ENCODE data around the gene HDAC5. TPM values are rescaled to one million over a fixed set of nuclear protein-coding genes. Genes with fewer than 3 reads are reported as not detected.

The HDAC5 gene
- total RNA-seq, 4 donors from 2014 or later: 45.3 to 182 (median 70.8) TPM

DNA sequence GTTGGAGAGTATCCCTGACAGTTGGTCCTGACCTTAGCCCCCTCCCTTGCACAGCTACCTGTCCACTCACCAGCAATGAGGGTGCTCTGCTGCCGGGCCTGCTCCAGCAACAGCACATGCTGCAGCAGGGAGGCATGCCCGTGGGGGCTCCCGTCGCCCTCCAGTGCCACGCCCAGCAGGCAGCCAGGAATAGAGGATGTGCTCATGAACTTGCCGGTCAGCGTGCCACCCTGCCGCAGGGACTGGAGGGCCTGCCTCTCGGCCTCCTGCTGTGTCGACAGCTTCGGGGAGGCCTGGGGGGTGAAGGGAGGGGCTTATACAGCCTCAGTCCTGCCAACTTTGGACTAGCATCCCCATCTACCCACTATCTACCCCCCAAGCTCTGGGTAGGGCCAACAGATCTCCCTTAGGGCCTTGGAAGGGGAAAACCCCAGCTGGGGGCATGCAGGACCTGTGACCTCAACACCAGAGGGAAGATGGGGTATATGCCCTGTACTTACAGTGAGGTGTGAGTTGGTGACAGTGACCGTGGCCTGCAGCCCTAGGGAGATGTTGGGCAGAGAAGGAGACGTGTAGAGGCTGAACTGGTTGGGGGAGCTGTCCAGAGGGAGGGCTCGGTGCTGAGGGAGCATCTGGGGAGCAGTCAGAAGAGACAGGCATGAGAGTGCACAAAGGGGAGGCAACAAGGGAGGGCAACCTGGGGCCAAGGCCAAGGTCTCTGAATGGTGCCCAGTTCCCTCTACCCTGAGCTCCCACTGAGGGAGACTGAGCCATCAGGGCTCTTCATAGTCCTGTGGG is 32.0 kb downstream of the HDAC5 start:
- Histone ChIP-seq H3K4me3 (no peak overlapping the region), H3K36me3 (peaks cover 0 to 15% (median 7%) of the 10 kb centered on the region in 4 donors), H3K9me3 (no peaks in the 10 kb centered on the region), H3K27me3 (no peaks in the 10 kb centered on the region), H3K4me1 (peaks cover 12 to 27% (median 19%) of the 10 kb centered on the region in 4 donors), H3K27ac (no peak overlapping the region)
- intact Hi-C loops (cut with DNase I; ENCODE audit: low total_unique reads) (loop anchor here (1.0 kb wide), 1 partner anchor 33 kb away; no protein-coding TSS in a partner anchor), in situ Hi-C loops (cut with MboI; ENCODE audit: low pct_ligation_motif_present in 1 of 4, low pct_unique_long_range_greater_than_20kb in 1 of 4, low sequenced_read_pairs in 3 of 4) (no loop called here)
- DNase-seq: no peak
- 88 to 100% methylated on average over 1 to 11 of the region's 14 CpGs for WGBS, 2 donors (ENCODE audit: low coverage in 1 of 2)
- TF ChIP-seq CTCF (IDR thresholded peaks at IDR 0.05) (no peak), POLR2A (IDR thresholded peaks at IDR 0.05) (no peak), EP300 (IDR thresholded peaks at IDR 0.05; ENCODE audit: low read depth) (no peak), POLR2AphosphoS5 (IDR thresholded peaks at IDR 0.05) (no peak)

DNA sequence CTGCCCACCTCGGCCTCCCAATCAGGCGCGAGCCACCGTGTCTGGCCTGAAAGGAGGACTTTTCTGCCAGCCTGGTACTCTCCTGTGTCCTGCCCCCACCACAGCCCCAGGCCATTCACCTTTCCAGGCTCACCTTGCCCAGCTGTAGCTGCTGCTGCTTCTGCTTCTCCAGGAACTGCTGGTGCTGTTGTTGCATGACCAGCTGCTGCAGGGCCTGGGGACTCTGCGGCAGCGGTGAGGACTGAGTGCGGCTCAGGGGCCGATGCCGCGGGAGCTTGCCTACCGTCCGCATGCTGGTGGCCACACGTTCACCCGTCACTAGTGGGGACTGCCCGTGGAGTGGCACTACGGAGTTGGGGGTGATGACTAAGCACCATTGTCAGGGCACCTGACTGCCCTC is 35.2 kb downstream of the HDAC5 start:
- H3K27ac ChIP-seq: no peak overlapping the region
- no peaks in the 10 kb centered on the region for H3K9me3 ChIP-seq
- DNase-seq: no peak
- WGBS, 2 donors (ENCODE audit: low coverage in 1 of 2): 98% methylated on average over 14 of the region's 16 CpGs; no CpG with 5 or more reads in 1 of the 2 donors
- no peak overlapping the region for H3K4me3 ChIP-seq
- in situ Hi-C loops (cut with MboI; ENCODE audit: low pct_ligation_motif_present in 1 of 4, low pct_unique_long_range_greater_than_20kb in 1 of 4, low sequenced_read_pairs in 3 of 4): no loop called here
- TF ChIP-seq POLR2A (IDR thresholded peaks at IDR 0.05) (no peak), POLR2AphosphoS5 (IDR thresholded peaks at IDR 0.05) (no peak), CTCF (IDR thresholded peaks at IDR 0.05) (no peak), EP300 (IDR thresholded peaks at IDR 0.05; ENCODE audit: low read depth) (no peak)
- H3K4me1 ChIP-seq: peaks cover 0 to 11% (median 5%) of the 10 kb centered on the region in 4 donors
- no peaks in the 10 kb centered on the region for H3K27me3 ChIP-seq
- peaks cover 0 to 16% (median 7%) of the 10 kb centered on the region in 4 donors for H3K36me3 ChIP-seq
- intact Hi-C loops (cut with DNase I; ENCODE audit: low total_unique reads): no loop called here

DNA sequence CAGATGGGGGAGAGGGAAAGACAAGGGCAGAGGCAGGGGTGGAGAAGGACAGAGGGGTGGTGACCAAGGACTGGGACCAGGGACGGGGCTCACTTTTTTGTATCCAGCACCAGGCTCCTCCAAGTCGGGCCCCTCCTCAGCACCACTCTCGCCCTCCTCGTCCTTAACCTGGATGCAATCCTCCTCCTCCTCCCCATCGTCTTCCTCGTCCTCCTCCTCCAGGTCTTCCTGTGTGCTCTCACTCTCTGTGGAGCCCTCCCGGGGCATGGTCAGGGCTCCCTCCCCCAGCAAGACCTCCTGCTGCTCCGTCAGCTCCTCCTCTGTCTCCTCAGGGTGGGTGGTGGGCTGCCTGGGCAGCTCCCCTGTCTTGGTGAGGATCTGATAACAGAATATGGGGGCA is 36.1 kb downstream of the HDAC5 start:
- no peak for DNase-seq
- 73 to 86% methylated on average over 3 to 8 of the region's 8 CpGs for WGBS, 2 donors (ENCODE audit: low coverage in 1 of 2)
- TF ChIP-seq CTCF (IDR thresholded peaks at IDR 0.05) (no peak), EP300 (IDR thresholded peaks at IDR 0.05; ENCODE audit: low read depth) (no peak), POLR2A (IDR thresholded peaks at IDR 0.05) (no peak), POLR2AphosphoS5 (IDR thresholded peaks at IDR 0.05) (no peak)
- intact Hi-C loops (cut with DNase I; ENCODE audit: low total_unique reads) (no loop called here), in situ Hi-C loops (cut with MboI; ENCODE audit: low pct_ligation_motif_present in 1 of 4, low pct_unique_long_range_greater_than_20kb in 1 of 4, low sequenced_read_pairs in 3 of 4) (no loop called here)
- Histone ChIP-seq H3K27me3 (no peaks in the 10 kb centered on the region), H3K27ac (peak overlapping the region in 1 of 4 donors; percentile 6), H3K4me1 (peaks cover 0 to 11% (median 5%) of the 10 kb centered on the region in 4 donors), H3K9me3 (no peaks in the 10 kb centered on the region), H3K36me3 (peaks cover 0 to 17% (median 6%) of the 10 kb centered on the region in 4 donors), H3K4me3 (no peak overlapping the region)

GRCh38 chr17:44086364-44087311 is 36.8 kb downstream of the HDAC5 start:
- Histone ChIP-seq H3K36me3 (peaks cover 0 to 17% (median 6%) of the 10 kb centered on the region in 4 donors), H3K27ac (peak overlapping the region; percentile 26 to 36 (median 34))
- WGBS, 2 donors (ENCODE audit: low coverage in 1 of 2): 42 to 62% methylated on average over 4 to 23 of the region's 23 CpGs

More at GRCh38 chr17:44086364-44087311, 36.8 kb downstream of the HDAC5 start:
- intact Hi-C loops (cut with DNase I; ENCODE audit: low total_unique reads) (no loop called here), in situ Hi-C loops (cut with MboI; ENCODE audit: low pct_ligation_motif_present in 1 of 4, low pct_unique_long_range_greater_than_20kb in 1 of 4, low sequenced_read_pairs in 3 of 4) (no loop called here)
- Histone ChIP-seq H3K9me3 (no peaks in the 10 kb centered on the region), H3K4me3 (no peak overlapping the region), H3K4me1 (peaks cover 0 to 11% (median 5%) of the 10 kb centered on the region in 4 donors), H3K27me3 (no peaks in the 10 kb centered on the region)
- DNase-seq: no peak
- TF ChIP-seq POLR2A (IDR thresholded peaks at IDR 0.05) (no peak), EP300 (IDR thresholded peaks at IDR 0.05; ENCODE audit: low read depth) (no peak), CTCF (IDR thresholded peaks at IDR 0.05) (no peak), POLR2AphosphoS5 (IDR thresholded peaks at IDR 0.05) (no peak)

All from transverse colon (tissue), 4 donors.